ENCODE results near the gene FECH. TPM values are rescaled to one million over a fixed set of nuclear protein-coding genes. Genes with fewer than 3 reads are reported as not detected.

The FECH gene
- total and polyA plus RNA-seq, 9 of the 15 experiments (the other 6 are each of a cell fraction or from before 2014, with no cell fraction given): 19.8 to 170 (median 56.8) TPM

- TF ChIP-seq CREB3L1 (IDR thresholded peaks at IDR 0.05; ENCODE audit: borderline replicate concordance, low read depth) (no peak), NR0B1 (IDR thresholded peaks at IDR 0.05; ENCODE audit: partially characterized antibody) (no peak), PKNOX1 (IDR thresholded peaks at IDR 0.05) (no peak), ZC3H11A (IDR thresholded peaks at IDR 0.05; ENCODE audit: low read depth, low read length) (no peak), XRCC5 (IDR thresholded peaks at IDR 0.05; ENCODE audit: low read depth, low read length) (no peak), MTF1 (CRISPR knock-in tag; IDR thresholded peaks at IDR 0.05; ENCODE audit: borderline replicate concordance) (no peak), EZH2 (IDR thresholded peaks at IDR 0.05; ENCODE audit: borderline replicate concordance, low read depth, low read length) (no peak), E2F4 (CRISPR knock-in tag; IDR thresholded peaks at IDR 0.05; ENCODE audit: low read depth) (no peak), POLR2AphosphoS5 (IDR thresholded peaks at IDR 0.05; ENCODE audit: control insufficient read depth, insufficient read depth, low read depth, low read length) (peak; percentile 31; the same call in 1 of the 2 replicates), KDM2B (CRISPR knock-in tag; IDR thresholded peaks at IDR 0.05) (no peak), MCM2 (IDR thresholded peaks at IDR 0.05; ENCODE audit: low read depth) (no peak), CBX3 (IDR thresholded peaks at IDR 0.05; ENCODE audit: borderline replicate concordance in 1 of 2, low read length in 2 of 2) (no peak), ZNF764 (CRISPR knock-in tag; IDR thresholded peaks at IDR 0.05; ENCODE audit: low read depth) (no peak), THRAP3 (IDR thresholded peaks at IDR 0.05; ENCODE audit: borderline replicate concordance) (no peak), SNIP1 (IDR thresholded peaks at IDR 0.05; ENCODE audit: low read depth) (no peak), ARHGAP35 (IDR thresholded peaks at IDR 0.05; ENCODE audit: partially characterized antibody) (no peak), DPF2 (IDR thresholded peaks at IDR 0.05) (peak; percentile 64), SIRT6 (IDR thresholded peaks at IDR 0.05; ENCODE audit: low read depth, low read length) (no peak), ZNF224 (CRISPR knock-in tag; IDR thresholded peaks at IDR 0.05) (no peak), HDAC6 (IDR thresholded peaks at IDR 0.05; ENCODE audit: low read depth, low read length) (no peak), KDM1A (IDR thresholded peaks at IDR 0.05) (no peak), HBP1 (CRISPR knock-in tag; IDR thresholded peaks at IDR 0.05) (no peak)
These were observed at the start of gene FECH (continued) for GRCh38 chr18:57586251-57587049.
